ENCODE measurements around the gene DIAPH2.

DNA sequence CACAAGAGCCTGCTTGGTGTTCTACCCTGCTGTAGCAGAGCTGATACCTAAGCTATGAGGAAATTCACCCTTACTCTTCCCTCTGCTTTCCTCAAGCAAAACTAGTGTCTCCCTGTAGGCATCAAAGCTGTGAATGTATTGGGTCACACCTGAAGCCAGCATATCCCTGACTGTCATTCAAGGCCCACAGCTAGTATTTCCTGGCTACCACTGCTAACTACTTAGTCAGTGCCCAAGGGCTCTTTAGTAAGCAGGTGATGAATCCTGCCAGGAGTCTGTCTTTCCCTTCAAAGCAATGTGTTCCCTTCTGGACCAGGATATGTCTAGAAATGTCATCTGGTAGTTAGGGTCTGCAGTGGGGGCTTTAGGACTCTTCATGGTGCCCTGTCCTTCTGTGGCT lies 324.7 kb downstream of the DIAPH2 start:
- no peak for TF ChIP-seq POLR2A (IDR thresholded peaks at IDR 0.05; ENCODE audit: extremely low read depth, insufficient read length)
- TF ChIP-seq, protein P1, sequence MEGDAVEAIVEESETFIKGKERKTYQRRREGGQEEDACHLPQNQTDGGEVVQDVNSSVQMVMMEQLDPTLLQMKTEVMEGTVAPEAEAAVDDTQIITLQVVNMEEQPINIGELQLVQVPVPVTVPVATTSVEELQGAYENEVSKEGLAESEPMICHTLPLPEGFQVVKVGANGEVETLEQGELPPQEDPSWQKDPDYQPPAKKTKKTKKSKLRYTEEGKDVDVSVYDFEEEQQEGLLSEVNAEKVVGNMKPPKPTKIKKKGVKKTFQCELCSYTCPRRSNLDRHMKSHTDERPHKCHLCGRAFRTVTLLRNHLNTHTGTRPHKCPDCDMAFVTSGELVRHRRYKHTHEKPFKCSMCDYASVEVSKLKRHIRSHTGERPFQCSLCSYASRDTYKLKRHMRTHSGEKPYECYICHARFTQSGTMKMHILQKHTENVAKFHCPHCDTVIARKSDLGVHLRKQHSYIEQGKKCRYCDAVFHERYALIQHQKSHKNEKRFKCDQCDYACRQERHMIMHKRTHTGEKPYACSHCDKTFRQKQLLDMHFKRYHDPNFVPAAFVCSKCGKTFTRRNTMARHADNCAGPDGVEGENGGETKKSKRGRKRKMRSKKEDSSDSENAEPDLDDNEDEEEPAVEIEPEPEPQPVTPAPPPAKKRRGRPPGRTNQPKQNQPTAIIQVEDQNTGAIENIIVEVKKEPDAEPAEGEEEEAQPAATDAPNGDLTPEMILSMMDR (IDR thresholded peaks at IDR 0.05; ENCODE audit: low read depth, low read length), result no peak
- no peak for TF ChIP-seq MYC (IDR thresholded peaks at IDR 0.05; ENCODE audit: low read depth, low read length)
- TF ChIP-seq, protein P2, sequence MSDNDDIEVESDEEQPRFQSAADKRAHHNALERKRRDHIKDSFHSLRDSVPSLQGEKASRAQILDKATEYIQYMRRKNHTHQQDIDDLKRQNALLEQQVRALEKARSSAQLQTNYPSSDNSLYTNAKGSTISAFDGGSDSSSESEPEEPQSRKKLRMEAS (IDR thresholded peaks at IDR 0.05; ENCODE audit: low read depth, low read length), result no peak

Measured in NB4 (cell line).